ENCODE measurements around the gene ABHD4.

The ABHD4 gene

GRCh38 chr14:22640192-22640591 is 42.1 kb downstream of the ABHD4 start:
- no peaks in the 10 kb centered on the region for H3K9me2 ChIP-seq (replicated peaks; ENCODE audit: insufficient read depth, low read length)
- H3K4me3 ChIP-seq (ENCODE audit: low read length): no peak overlapping the region
- no peaks in the 10 kb centered on the region for H4K20me1 ChIP-seq (ENCODE audit: insufficient read depth, low read length)
- no peak for DNase-seq
- H2AFZ ChIP-seq (ENCODE audit: low read length): no peak overlapping the region
- TF ChIP-seq CTCF (IDR thresholded peaks at IDR 0.05; ENCODE audit: low read length) (no peak), EZH2phosphoT487 (IDR thresholded peaks at IDR 0.05; ENCODE audit: low read length) (no peak), EZH2 (optimal IDR thresholded peaks at IDR 0.05; ENCODE audit: low read depth, low read length) (no peak)
- H3K27ac ChIP-seq (ENCODE audit: low read length): no peak overlapping the region
- no peaks in the 10 kb centered on the region for H3K79me2 ChIP-seq (ENCODE audit: low read length)
- no peaks in the 10 kb centered on the region for H3K4me1 ChIP-seq (ENCODE audit: low read length)
- H3K9me3 ChIP-seq (replicated peaks; ENCODE audit: insufficient read depth, low read length): no peaks in the 10 kb centered on the region
- H3F3A ChIP-seq (ENCODE audit: insufficient read depth, low read length): no peaks in the 10 kb centered on the region
- H3K9ac ChIP-seq (ENCODE audit: low read length): no peak overlapping the region
- no peaks in the 10 kb centered on the region for H3K36me3 ChIP-seq (replicated peaks; ENCODE audit: insufficient read depth, low read length)
- H3K4me2 ChIP-seq (ENCODE audit: low read depth, low read length): no peak overlapping the region
- H3K27me3 ChIP-seq (replicated peaks; ENCODE audit: insufficient read depth, low read length): no peaks in the 10 kb centered on the region

- H3K9me3 ChIP-seq (replicated peaks; ENCODE audit: insufficient read depth, low read length): no peaks in the 10 kb centered on the region
- no peak overlapping the region for H3K27ac ChIP-seq (ENCODE audit: low read length)
- no peaks in the 10 kb centered on the region for H3K79me2 ChIP-seq (ENCODE audit: low read length)
- H3K4me3 ChIP-seq (ENCODE audit: low read length): no peak overlapping the region
- no peak for DNase-seq
- no peaks in the 10 kb centered on the region for H4K20me1 ChIP-seq (ENCODE audit: insufficient read depth, low read length)
- no peak overlapping the region for H3K4me2 ChIP-seq (ENCODE audit: low read depth, low read length)
- no peak overlapping the region for H3K9ac ChIP-seq (ENCODE audit: low read length)
- H3K36me3 ChIP-seq (replicated peaks; ENCODE audit: insufficient read depth, low read length): no peaks in the 10 kb centered on the region
- no peaks in the 10 kb centered on the region for H3K4me1 ChIP-seq (ENCODE audit: low read length)
- no peak overlapping the region for H2AFZ ChIP-seq (ENCODE audit: low read length)
- no peaks in the 10 kb centered on the region for H3F3A ChIP-seq (ENCODE audit: insufficient read depth, low read length)
- H3K9me2 ChIP-seq (replicated peaks; ENCODE audit: insufficient read depth, low read length): no peaks in the 10 kb centered on the region
- H3K27me3 ChIP-seq (replicated peaks; ENCODE audit: insufficient read depth, low read length): no peaks in the 10 kb centered on the region
- TF ChIP-seq CTCF (IDR thresholded peaks at IDR 0.05; ENCODE audit: low read length): no peak
- TF ChIP-seq EZH2phosphoT487 (IDR thresholded peaks at IDR 0.05; ENCODE audit: low read length): no peak
- TF ChIP-seq EZH2 (optimal IDR thresholded peaks at IDR 0.05; ENCODE audit: low read depth, low read length): no peak
Observed at GRCh38 chr14:22641846-22642245, 43.7 kb downstream of the ABHD4 start.

- no peak within 1 kb of the TSS for H3K27ac ChIP-seq (ENCODE audit: low read length)
- H3K9me3 ChIP-seq (replicated peaks; ENCODE audit: insufficient read depth, low read length): no peaks in the 10 kb centered on the region
- H3K27me3 ChIP-seq (replicated peaks; ENCODE audit: insufficient read depth, low read length): no peaks in the 10 kb centered on the region
- no peaks in the 10 kb centered on the region for H3K36me3 ChIP-seq (replicated peaks; ENCODE audit: insufficient read depth, low read length)
- no peaks in the 10 kb centered on the region for H3F3A ChIP-seq (ENCODE audit: insufficient read depth, low read length)
- no peak for TF ChIP-seq CTCF (IDR thresholded peaks at IDR 0.05; ENCODE audit: low read length)
- TF ChIP-seq EZH2 (optimal IDR thresholded peaks at IDR 0.05; ENCODE audit: low read depth, low read length): no peak
- TF ChIP-seq EZH2phosphoT487 (IDR thresholded peaks at IDR 0.05; ENCODE audit: low read length): no peak
- no peaks in the 10 kb centered on the region for H4K20me1 ChIP-seq (ENCODE audit: insufficient read depth, low read length)
- no peaks in the 10 kb centered on the region for H3K79me2 ChIP-seq (ENCODE audit: low read length)
- no peaks in the 10 kb centered on the region for H3K4me1 ChIP-seq (ENCODE audit: low read length)
- no peak within 1 kb of the TSS for H3K9ac ChIP-seq (ENCODE audit: low read length)
- H3K4me2 ChIP-seq (ENCODE audit: low read depth, low read length): no peak within 1 kb of the TSS
- no peaks in the 10 kb centered on the region for H3K9me2 ChIP-seq (replicated peaks; ENCODE audit: insufficient read depth, low read length)
- H3K4me3 ChIP-seq (ENCODE audit: low read length): no peak within 1 kb of the TSS
- H2AFZ ChIP-seq (ENCODE audit: low read length): no peak within 1 kb of the TSS
- DNase-seq: no peak
Observed at GRCh38 chr14:22644305-22644635, 46.2 kb downstream of the ABHD4 start, which contains the start of gene OR6J1. TSS of gene OR6J1 (minus strand) at chr14:22644352. CDS start at chr14:22634811, 9,541 bp downstream.

All from MM.1S (cell line).